OCI-LY1 (cell line): ENCODE data around the gene RGS16.

Experiments used
- H2AFZ ChIP-seq: fragments of 200-600 bp; sonication (generic), shearing (Covaris generic); 2 replicates; pipeline ENCODE4 v1.6.0; 2014; ENCODE audit warnings: antibody characterized with exemption, mild to moderate bottlenecking, low read length
- H3F3A ChIP-seq: fragments of 200-600 bp; sonication (generic), shearing (Covaris generic); 2 replicates; pipeline ENCODE4 v1.6.0; 2014; ENCODE audit warnings: mild to moderate bottlenecking, antibody characterized with exemption, low read length, moderate library complexity; ENCODE audit not compliant: insufficient read depth
- H3K27ac ChIP-seq: fragments of 200-600 bp; sonication (generic); 2 replicates; pipeline ENCODE4 v1.5.1; 2014; ENCODE audit warnings: low read length, mixed run types, mild to moderate bottlenecking, low read depth; ENCODE audit not compliant: poor library complexity, severe bottlenecking
- H3K27me3 ChIP-seq: fragments of 200-600 bp; sonication (generic); 2 replicates; pipeline ENCODE4 v1.6.0; 2014; ENCODE audit warnings: antibody characterized with exemption, mild to moderate bottlenecking, low read length, moderate library complexity; ENCODE audit not compliant: insufficient read depth
- H3K36me3 ChIP-seq: fragments of 200-600 bp; sonication (generic); 2 replicates; pipeline ENCODE4 v1.6.1; 2014; ENCODE audit warnings: mild to moderate bottlenecking, antibody characterized with exemption, low read length, moderate library complexity, mixed read lengths; ENCODE audit not compliant: insufficient read depth
- H3K4me1 ChIP-seq: fragments of 200-600 bp; sonication (generic); 2 replicates; pipeline ENCODE4 v1.5.1; 2014; ENCODE audit warnings: mild to moderate bottlenecking, low read length, moderate library complexity; ENCODE audit not compliant: insufficient read depth, severe bottlenecking
- H3K4me2 ChIP-seq: fragments of 200-600 bp; sonication (generic), shearing (Covaris generic); 2 replicates; pipeline ENCODE4 v1.6.1; 2014; ENCODE audit warnings: low read length
- H3K4me3 ChIP-seq: fragments of 200-600 bp; sonication (generic); 2 replicates; pipeline ENCODE4 v1.5.1; 2014; ENCODE audit warnings: low read length, low read depth, mild to moderate bottlenecking, mixed read lengths; ENCODE audit not compliant: poor library complexity, severe bottlenecking
- H3K79me2 ChIP-seq: fragments of 200-600 bp; shearing (Covaris generic); 2 replicates; pipeline ENCODE4 v1.6.1; 2016; ENCODE audit warnings: mixed run types, low read length, mixed read lengths; ENCODE audit not compliant: insufficient read depth
- H3K9ac ChIP-seq: fragments of 200-600 bp; sonication (generic), shearing (Covaris generic); 2 replicates; pipeline ENCODE4 v1.6.1; 2014; ENCODE audit warnings: mild to moderate bottlenecking, low read length, mixed read lengths
- H3K9me2 ChIP-seq: fragments of 200-600 bp; sonication (generic), shearing (Covaris generic); 2 replicates; pipeline ENCODE4 v1.6.1; 2014; ENCODE audit warnings: low read depth, mild to moderate bottlenecking, low read length, mixed read lengths
- H3K9me3 ChIP-seq: fragments of 200-600 bp; shearing (Covaris generic); 2 replicates; pipeline ENCODE4 v1.6.1; 2014; ENCODE audit warnings: low read length, mixed read lengths
- H4K20me1 ChIP-seq: fragments of 200-600 bp; sonication (generic), shearing (Covaris generic); 2 replicates; pipeline ENCODE4 v1.6.0; 2016; ENCODE audit warnings: mild to moderate bottlenecking, low read length; ENCODE audit not compliant: insufficient read depth
- EZH2 ChIP-seq: fragments of 200-600 bp; sonication (generic), shearing (Covaris generic); IDR thresholded peaks from 2 replicates; pipeline ENCODE4 v1.8.0; 2017; ENCODE audit warnings: borderline replicate concordance, mixed run types, mild to moderate bottlenecking, antibody characterized with exemption, low read length, moderate library complexity, mixed read lengths
- TF ChIP-seq, protein P1 (sequence below): fragments of 200-600 bp; sonication (generic), shearing (Covaris generic); IDR thresholded peaks from 2 replicates; pipeline ENCODE4 v1.5.1; 2017; ENCODE audit warnings: mild to moderate bottlenecking, antibody characterized with exemption, low read length, moderate library complexity, mixed read lengths

RGS16 gene

DNA sequence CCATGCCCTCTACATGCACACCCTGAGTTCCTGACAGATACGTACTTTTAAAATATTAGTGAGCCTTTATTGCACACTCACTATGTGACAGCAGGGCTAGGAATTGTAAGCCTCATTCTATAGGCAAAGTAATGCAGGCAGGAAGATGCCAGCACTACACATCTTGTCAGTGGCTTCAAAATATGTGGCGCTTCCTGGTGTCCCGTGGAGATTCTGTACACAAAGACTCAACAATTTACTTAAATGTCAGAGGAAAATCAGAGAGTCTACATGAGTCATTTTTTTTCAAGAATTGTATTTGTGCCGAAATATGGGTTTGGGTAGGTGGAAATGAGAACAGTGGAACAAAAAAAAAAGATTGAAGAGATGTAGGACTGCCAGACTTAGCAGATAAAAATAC is 42.7 kb downstream of the RGS16 start:
- Histone ChIP-seq H3K27me3 (0 out of 2 replicates have a peak, but pooled peaks cover 4% of the 10 kb centered on the region), H3F3A (no peaks in the 10 kb centered on the region), H3K27ac (no peak overlapping the region), H2AFZ (no peak overlapping the region), H4K20me1 (no peaks in the 10 kb centered on the region), H3K4me3 (no peak overlapping the region), H3K4me2 (no peak overlapping the region), H3K9ac (no peak overlapping the region), H3K79me2 (no peaks in the 10 kb centered on the region), H3K4me1 (no peaks in the 10 kb centered on the region), H3K36me3 (no peaks in the 10 kb centered on the region), H3K9me3 (peaks cover 3% of the 10 kb centered on the region), H3K9me2 (no peaks in the 10 kb centered on the region)
- no peak for TF ChIP-seq EZH2
- TF ChIP-seq, protein P1, sequence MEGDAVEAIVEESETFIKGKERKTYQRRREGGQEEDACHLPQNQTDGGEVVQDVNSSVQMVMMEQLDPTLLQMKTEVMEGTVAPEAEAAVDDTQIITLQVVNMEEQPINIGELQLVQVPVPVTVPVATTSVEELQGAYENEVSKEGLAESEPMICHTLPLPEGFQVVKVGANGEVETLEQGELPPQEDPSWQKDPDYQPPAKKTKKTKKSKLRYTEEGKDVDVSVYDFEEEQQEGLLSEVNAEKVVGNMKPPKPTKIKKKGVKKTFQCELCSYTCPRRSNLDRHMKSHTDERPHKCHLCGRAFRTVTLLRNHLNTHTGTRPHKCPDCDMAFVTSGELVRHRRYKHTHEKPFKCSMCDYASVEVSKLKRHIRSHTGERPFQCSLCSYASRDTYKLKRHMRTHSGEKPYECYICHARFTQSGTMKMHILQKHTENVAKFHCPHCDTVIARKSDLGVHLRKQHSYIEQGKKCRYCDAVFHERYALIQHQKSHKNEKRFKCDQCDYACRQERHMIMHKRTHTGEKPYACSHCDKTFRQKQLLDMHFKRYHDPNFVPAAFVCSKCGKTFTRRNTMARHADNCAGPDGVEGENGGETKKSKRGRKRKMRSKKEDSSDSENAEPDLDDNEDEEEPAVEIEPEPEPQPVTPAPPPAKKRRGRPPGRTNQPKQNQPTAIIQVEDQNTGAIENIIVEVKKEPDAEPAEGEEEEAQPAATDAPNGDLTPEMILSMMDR, result no peak

DNA sequence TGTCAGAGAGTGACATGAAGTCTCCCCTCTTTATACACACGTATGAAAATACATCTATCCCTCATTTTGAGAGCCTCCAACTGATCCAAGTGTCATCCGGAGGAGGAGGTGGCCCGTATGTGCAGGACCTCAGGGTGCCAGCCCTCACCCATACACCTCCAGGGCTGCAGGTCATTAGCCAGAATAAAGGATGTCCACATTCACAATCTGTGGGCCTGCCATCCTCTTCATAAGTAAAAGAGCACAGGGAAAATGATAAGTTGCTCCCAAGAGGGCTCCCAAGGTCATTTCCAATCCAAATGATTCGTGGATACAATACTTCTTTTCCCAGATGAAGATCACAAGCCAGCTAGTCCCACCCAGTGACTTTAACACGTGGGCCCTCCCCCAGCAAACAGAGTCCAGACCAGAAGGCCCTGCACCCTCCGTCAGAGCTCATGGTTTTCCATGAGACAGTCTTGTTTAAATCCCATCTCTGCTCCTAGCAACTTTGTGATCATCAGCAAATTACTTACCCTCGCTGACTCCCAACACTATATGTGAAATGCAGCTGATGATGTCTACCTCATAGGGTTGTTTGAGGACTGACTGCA is 43.7 kb downstream of the RGS16 start:
- TF ChIP-seq, protein P1, result no peak
- TF ChIP-seq EZH2, result no peak
- H3K4me2 ChIP-seq, result no peak overlapping the region
- no peaks in the 10 kb centered on the region for H3K9me2 ChIP-seq
- 0 out of 2 replicates have a peak, but pooled peaks cover 4% of the 10 kb centered on the region for H3K27me3 ChIP-seq
- no peaks in the 10 kb centered on the region for H3K36me3 ChIP-seq
- H4K20me1 ChIP-seq, result no peaks in the 10 kb centered on the region
- no peaks in the 10 kb centered on the region for H3K79me2 ChIP-seq
- H3K4me1 ChIP-seq, result no peaks in the 10 kb centered on the region
- H3K4me3 ChIP-seq, result no peak overlapping the region
- no peaks in the 10 kb centered on the region for H3K9me3 ChIP-seq
- H2AFZ ChIP-seq, result no peak overlapping the region
- H3K27ac ChIP-seq, result no peak overlapping the region
- H3F3A ChIP-seq, result no peaks in the 10 kb centered on the region
- no peak overlapping the region for H3K9ac ChIP-seq

DNA sequence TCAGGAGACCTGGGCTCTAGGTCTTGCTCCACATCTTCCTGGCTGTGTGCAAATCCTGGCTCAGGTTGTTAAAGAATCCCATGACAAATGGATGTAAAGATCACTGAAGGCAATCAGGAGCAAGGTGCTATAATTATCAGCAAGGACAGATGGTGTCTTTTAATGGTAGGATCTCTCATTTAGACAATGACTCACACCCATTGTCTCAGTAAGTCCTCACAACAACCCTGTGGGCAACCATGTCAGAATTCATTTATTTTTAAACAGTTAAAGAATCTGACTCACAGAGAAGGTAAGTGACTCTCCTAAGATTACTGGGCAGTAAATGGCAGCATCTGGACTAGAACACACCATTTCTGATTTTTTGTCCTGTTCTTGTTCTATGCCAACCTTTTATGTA is 47.9 kb downstream of the RGS16 start:
- H3K9me3 ChIP-seq, result no peaks in the 10 kb centered on the region
- TF ChIP-seq, protein P1, result no peak
- no peak for TF ChIP-seq EZH2
- H3K9me2 ChIP-seq, result no peaks in the 10 kb centered on the region
- no peak overlapping the region for H3K4me3 ChIP-seq
- no peaks in the 10 kb centered on the region for H3K4me1 ChIP-seq
- H3K79me2 ChIP-seq, result no peaks in the 10 kb centered on the region
- H3K36me3 ChIP-seq, result no peaks in the 10 kb centered on the region
- H3F3A ChIP-seq, result no peaks in the 10 kb centered on the region
- no peak overlapping the region for H3K27ac ChIP-seq
- H2AFZ ChIP-seq, result no peak overlapping the region
- H3K4me2 ChIP-seq, result no peak overlapping the region
- peaks cover 4% of the 10 kb centered on the region; the same call in 1 of the 2 replicates for H3K27me3 ChIP-seq
- no peaks in the 10 kb centered on the region for H4K20me1 ChIP-seq
- no peak overlapping the region for H3K9ac ChIP-seq
